Central memory CD8-positive, alpha-beta T cell (primary cell): ENCODE data around the gene TAGLN2.
A peak's percentile ranks its signal among the peaks of the same experiment; 100 is the strongest.

Experiments used
- ATAC-seq: fragments of 150-1000 bp; cut with Tn5 transposase; replicated peaks from 2 replicates; pipeline ENCODE4 v1.10.0; 2022; ENCODE audit warnings: mild to moderate bottlenecking, moderate FRiP score, moderate number of reproducible peaks; ENCODE audit not compliant: poor library complexity, severe bottlenecking; ENCODE audit errors: extremely low read depth
- DNase-seq, 2 donors: peaks; one replicate each; pipeline ENCODE4 v3.0.0; 2021; ENCODE audit warnings: low spot score in 2 of 2
- H3K27ac Mint-ChIP-seq: one replicate; pipeline ENCODE4 v1.8.0; 2022; ENCODE audit warnings: low read depth, mild to moderate bottlenecking, moderate library complexity, mixed read lengths
- H3K27me3 Mint-ChIP-seq: one replicate; pipeline ENCODE4 v1.8.0; 2022; ENCODE audit warnings: mixed read lengths
- H3K36me3 Mint-ChIP-seq: one replicate; pipeline ENCODE4 v1.8.0; 2022; ENCODE audit warnings: mild to moderate bottlenecking, moderate library complexity, mixed read lengths; ENCODE audit not compliant: insufficient read depth
- H3K4me1 Mint-ChIP-seq: one replicate; pipeline ENCODE4 v1.8.0; 2022; ENCODE audit warnings: mixed read lengths
- H3K4me3 Mint-ChIP-seq: one replicate; pipeline ENCODE4 v1.8.0; 2022; ENCODE audit warnings: mild to moderate bottlenecking, moderate library complexity, mixed read lengths
- H3K9me3 Mint-ChIP-seq: one replicate; pipeline ENCODE4 v1.8.0; 2022; ENCODE audit warnings: mixed read lengths

The TAGLN2 gene

GRCh38 chr1:159930216-159930615 lies 4.9 kb upstream of the TAGLN2 start:
- ATAC-seq, result no peak
- H3K9me3 Mint-ChIP-seq, result no peaks in the 10 kb centered on the region
- no peak overlapping the region for H3K4me3 Mint-ChIP-seq
- peaks cover under 1% of the 10 kb centered on the region for H3K27me3 Mint-ChIP-seq
- no peak for DNase-seq
- H3K36me3 Mint-ChIP-seq, result peaks cover 13% of the 10 kb centered on the region
- peaks cover 26% of the 10 kb centered on the region for H3K4me1 Mint-ChIP-seq
- no peak overlapping the region for H3K27ac Mint-ChIP-seq

- H3K9me3 Mint-ChIP-seq, result no peaks in the 10 kb centered on the region
- peak overlapping the region; percentile 48 for H3K4me3 Mint-ChIP-seq
- H3K27me3 Mint-ChIP-seq, result no peaks in the 10 kb centered on the region
- no peak overlapping the region for H3K27ac Mint-ChIP-seq
- H3K4me1 Mint-ChIP-seq, result peaks cover 28% of the 10 kb centered on the region
- peaks cover 21% of the 10 kb centered on the region for H3K36me3 Mint-ChIP-seq
- DNase-seq (no peak), ATAC-seq (no peak)
Measured at GRCh38 chr1:159929155-159930051, 4.1 kb upstream of the TAGLN2 start.

- Mint-ChIP-seq H3K36me3 (peaks cover 29% of the 10 kb centered on the region), H3K4me3 (peak overlapping the region; percentile 48), H3K27me3 (no peaks in the 10 kb centered on the region), H3K4me1 (peaks cover 33% of the 10 kb centered on the region), H3K9me3 (no peaks in the 10 kb centered on the region), H3K27ac (no peak overlapping the region)
- ATAC-seq, result no peak
- DNase-seq, result no peak
Measured at GRCh38 chr1:159928491-159929050, 3.3 kb upstream of the TAGLN2 start.

- no peak overlapping the region for H3K4me3 Mint-ChIP-seq
- ATAC-seq, result no peak
- H3K9me3 Mint-ChIP-seq, result no peaks in the 10 kb centered on the region
- no peak overlapping the region for H3K27ac Mint-ChIP-seq
- peaks cover 36% of the 10 kb centered on the region for H3K36me3 Mint-ChIP-seq
- no peaks in the 10 kb centered on the region for H3K27me3 Mint-ChIP-seq
- no peak for DNase-seq
- H3K4me1 Mint-ChIP-seq, result peaks cover 37% of the 10 kb centered on the region
Measured at GRCh38 chr1:159927849-159928431, 2.6 kb upstream of the TAGLN2 start.

- H3K4me3 Mint-ChIP-seq, result no peak overlapping the region
- peaks cover 42% of the 10 kb centered on the region for H3K36me3 Mint-ChIP-seq
- peak overlapping the region; percentile 100 for H3K27ac Mint-ChIP-seq
- peaks cover 40% of the 10 kb centered on the region for H3K4me1 Mint-ChIP-seq
- H3K27me3 Mint-ChIP-seq, result no peaks in the 10 kb centered on the region
- DNase-seq (no peak), ATAC-seq (no peak)
- no peaks in the 10 kb centered on the region for H3K9me3 Mint-ChIP-seq
Measured at GRCh38 chr1:159927211-159927848, 2.0 kb upstream of the TAGLN2 start.

- peak overlapping the region; percentile 100 for H3K27ac Mint-ChIP-seq
- no peaks in the 10 kb centered on the region for H3K9me3 Mint-ChIP-seq
- H3K36me3 Mint-ChIP-seq, result peaks cover 55% of the 10 kb centered on the region
- peak; percentile 1 for ATAC-seq
- H3K4me1 Mint-ChIP-seq, result peaks cover 56% of the 10 kb centered on the region
- DNase-seq, result no peak
- peak overlapping the region; percentile 96 for H3K4me3 Mint-ChIP-seq
- no peaks in the 10 kb centered on the region for H3K27me3 Mint-ChIP-seq
Measured at GRCh38 chr1:159925719-159926078, 392 bp upstream of the TAGLN2 start.

- DNase-seq (peak; percentile 66 to 73), ATAC-seq (peak; percentile 50)
- Mint-ChIP-seq H3K4me1 (peaks cover 71% of the 10 kb centered on the region), H3K4me3 (peak overlapping the region; percentile 96), H3K27me3 (no peaks in the 10 kb centered on the region), H3K27ac (peak overlapping the region; percentile 100), H3K36me3 (peaks cover 68% of the 10 kb centered on the region), H3K9me3 (no peaks in the 10 kb centered on the region)
Measured at GRCh38 chr1:159924025-159924790, 1.1 kb downstream of the TAGLN2 start.

- ATAC-seq (peak; percentile 68), DNase-seq (peak; percentile 82 to 95)
- Mint-ChIP-seq H3K4me1 (peaks cover 75% of the 10 kb centered on the region), H3K27ac (peak overlapping the region; percentile 100), H3K4me3 (peak overlapping the region; percentile 96), H3K9me3 (no peaks in the 10 kb centered on the region), H3K36me3 (peaks cover 73% of the 10 kb centered on the region), H3K27me3 (no peaks in the 10 kb centered on the region)
Measured at GRCh38 chr1:159923203-159924024, 1.9 kb downstream of the TAGLN2 start.

GRCh38 chr1:159922511-159923202 lies 2.6 kb downstream of the TAGLN2 start:
- H3K4me1 Mint-ChIP-seq, result peaks cover 82% of the 10 kb centered on the region
- H3K9me3 Mint-ChIP-seq, result no peaks in the 10 kb centered on the region
- ATAC-seq, result no peak
- H3K4me3 Mint-ChIP-seq, result peak overlapping the region; percentile 96
- H3K27ac Mint-ChIP-seq, result peak overlapping the region; percentile 100
- DNase-seq, result peak in 1 of 2 donors; percentile 25
- peaks cover 80% of the 10 kb centered on the region for H3K36me3 Mint-ChIP-seq
- no peaks in the 10 kb centered on the region for H3K27me3 Mint-ChIP-seq

- H3K9me3 Mint-ChIP-seq, result no peaks in the 10 kb centered on the region
- peaks cover 84% of the 10 kb centered on the region for H3K36me3 Mint-ChIP-seq
Measured at GRCh38 chr1:159921700-159922504, 3.4 kb downstream of the TAGLN2 start.

More at GRCh38 chr1:159921700-159922504, 3.4 kb downstream of the TAGLN2 start:
- peak overlapping the region; percentile 96 for H3K4me3 Mint-ChIP-seq
- peak in 1 of 2 donors; percentile 40 for DNase-seq
- no peaks in the 10 kb centered on the region for H3K27me3 Mint-ChIP-seq
- peak overlapping the region; percentile 100 for H3K27ac Mint-ChIP-seq
- no peak for ATAC-seq
- H3K4me1 Mint-ChIP-seq, result peaks cover 84% of the 10 kb centered on the region
